Esophagus (tissue), 2 donors: Measurements from ENCODE around the gene PPP2R3C. TPM values are rescaled to one million over a fixed set of nuclear protein-coding genes. Genes with fewer than 3 reads are reported as not detected.

ENCODE experiments used
- H3K27ac ChIP-seq, 2 donors: one replicate each; pipeline ENCODE4 v1.5.1; 2013; ENCODE audit warnings: low read depth in 2 of 2, mild to moderate bottlenecking in 2 of 2, inconsistent platforms in 1 of 2, low read length in 1 of 2, moderate library complexity in 1 of 2
- H3K27me3 ChIP-seq, 2 donors: one replicate each; pipeline ENCODE4 v1.6.1; 2013; ENCODE audit warnings: low read length in 2 of 2, control low read depth in 1 of 2, mild to moderate bottlenecking in 1 of 2; ENCODE audit not compliant: insufficient read depth in 2 of 2, control insufficient read depth in 1 of 2
- H3K36me3 ChIP-seq, 2 donors: one replicate each; pipeline ENCODE4 v1.6.1; 2013; ENCODE audit warnings: low read length in 1 of 2; ENCODE audit not compliant: control insufficient read depth in 2 of 2, insufficient read depth in 2 of 2
- H3K4me1 ChIP-seq, 2 donors: one replicate each; pipeline ENCODE4 v1.6.1; 2013; ENCODE audit warnings: low read length in 1 of 2; ENCODE audit not compliant: control insufficient read depth in 2 of 2, insufficient read depth in 2 of 2
- H3K4me3 ChIP-seq, 2 donors: one replicate each; pipeline ENCODE4 v1.5.1; 2013; ENCODE audit warnings: low read length in 2 of 2, mild to moderate bottlenecking in 2 of 2, low read depth in 1 of 2, moderate library complexity in 1 of 2
- H3K9me3 ChIP-seq, 2 donors: one replicate each; pipeline ENCODE4 v1.6.1; 2013; ENCODE audit warnings: mild to moderate bottlenecking in 2 of 2, low read depth in 1 of 2, low read length in 1 of 2, moderate library complexity in 1 of 2; ENCODE audit not compliant: control insufficient read depth in 2 of 2, insufficient read depth in 1 of 2
- WGBS, 2 donors: extraction: QIAGEN DNeasy Blood & Tissue Kit; methylation state at CpG; one replicate each; pipeline ENCODE4 v1.1.7; 2013; 5-methylcytosine and 5-hydroxymethylcytosine counted together
- polyA plus RNA-seq, 2 donors: library from polyadenylated mRNA; stranded (reverse); fragments of 200-250 nt; gene quantifications; one replicate each; pipeline ENCODE4 v1.2.3, GENCODE V29; 2013
- donor health status: healthy with polysubstance abuse.
- donor health status: Bipolar disorder and iron deficiency.

The PPP2R3C gene
- 10 to 100 TPM; 10.3 to 13.1 TPM for polyA plus RNA-seq

DNA sequence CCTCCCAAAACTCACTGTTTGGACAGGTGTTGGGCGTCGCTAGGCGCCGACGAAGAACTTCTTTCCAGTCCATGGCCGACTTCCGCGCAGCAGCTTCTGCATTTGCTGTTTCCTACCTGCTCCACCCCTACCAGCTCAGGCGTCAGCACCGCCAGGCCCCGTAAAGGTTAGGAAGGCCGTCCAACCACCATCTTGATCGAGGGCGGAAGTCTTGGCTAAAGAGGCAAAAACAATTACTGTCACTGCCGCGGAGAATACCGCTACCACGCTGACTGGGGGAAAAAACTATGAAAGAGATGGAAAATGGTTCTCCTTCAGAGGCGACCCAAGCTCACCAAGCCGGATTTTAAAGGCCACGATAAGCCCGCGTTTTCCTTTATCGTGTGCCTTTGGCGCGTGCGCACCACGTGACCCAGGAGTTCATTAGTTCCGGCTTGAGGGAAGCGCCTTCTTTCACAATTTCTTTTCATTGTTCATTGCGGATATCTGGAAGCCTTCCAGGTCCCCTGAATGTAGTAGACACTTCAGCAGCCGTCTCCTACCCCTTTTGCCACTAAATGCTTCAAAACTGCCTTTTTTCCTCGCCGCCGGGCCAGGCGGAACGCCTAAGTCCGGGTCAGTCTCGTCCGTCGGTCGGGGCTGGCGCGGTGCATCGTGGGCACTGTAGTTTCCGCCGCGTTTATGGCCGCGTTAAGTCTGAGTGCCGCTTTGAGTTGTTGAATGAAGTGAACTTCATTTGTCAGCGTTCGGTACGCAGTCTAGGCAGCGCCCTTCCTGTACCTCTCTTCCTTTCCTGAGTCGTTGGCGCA, at the start of gene PPP2R3C, which contains the start of gene PRORP:
Gene PPP2R3C, minus strand, starts transcription at position 104 of the 809 bp plus-strand sequence. Its CDS starts 31 bp downstream, at position 73.
Gene PRORP, plus strand, starts transcription at position 666 of the 809 bp plus-strand sequence. CDS start 694 bp downstream, outside the sequence.
- H3K27me3 ChIP-seq, result no peaks in the 10 kb centered on the region
- H3K4me1 ChIP-seq, result no peaks in the 10 kb centered on the region
- H3K9me3 ChIP-seq, result no peaks in the 10 kb centered on the region
- peak within 1 kb of the TSS; percentile 96 to 99 for H3K27ac ChIP-seq
- WGBS, 2 donors, result 0 to 1% methylated on average over 57 of the region's 57 CpGs
- H3K36me3 ChIP-seq, result no peaks in the 10 kb centered on the region
- H3K4me3 ChIP-seq, result peak within 1 kb of the TSS; percentile 67 to 85

DNA sequence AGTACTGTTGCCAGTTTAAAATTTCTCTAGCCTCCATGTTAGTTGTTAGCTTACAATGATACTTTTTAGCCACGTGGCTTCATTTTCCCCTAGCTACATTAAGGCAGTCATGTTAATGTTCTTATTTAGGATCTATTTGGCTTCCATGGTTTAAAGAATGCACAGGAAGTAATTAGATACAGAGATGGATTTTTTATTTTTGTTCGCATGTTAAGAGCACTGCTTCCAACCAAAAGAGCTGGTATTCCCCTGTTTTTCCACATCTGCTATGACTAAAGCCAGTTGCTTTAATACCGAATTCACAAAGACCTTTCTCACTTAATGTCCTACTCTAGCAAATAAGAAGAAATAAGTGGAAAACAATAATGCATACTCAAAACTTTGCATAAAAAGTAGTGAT, 45.7 kb upstream of the PPP2R3C start:
- H3K9me3 ChIP-seq, result no peaks in the 10 kb centered on the region
- no peaks in the 10 kb centered on the region for H3K27me3 ChIP-seq
- no peak overlapping the region for H3K4me3 ChIP-seq
- H3K36me3 ChIP-seq, result no peaks in the 10 kb centered on the region
- 73 to 84% methylated on average over 3 of the region's 3 CpGs for WGBS, 2 donors
- H3K4me1 ChIP-seq, result no peaks in the 10 kb centered on the region
- no peak overlapping the region for H3K27ac ChIP-seq

DNA sequence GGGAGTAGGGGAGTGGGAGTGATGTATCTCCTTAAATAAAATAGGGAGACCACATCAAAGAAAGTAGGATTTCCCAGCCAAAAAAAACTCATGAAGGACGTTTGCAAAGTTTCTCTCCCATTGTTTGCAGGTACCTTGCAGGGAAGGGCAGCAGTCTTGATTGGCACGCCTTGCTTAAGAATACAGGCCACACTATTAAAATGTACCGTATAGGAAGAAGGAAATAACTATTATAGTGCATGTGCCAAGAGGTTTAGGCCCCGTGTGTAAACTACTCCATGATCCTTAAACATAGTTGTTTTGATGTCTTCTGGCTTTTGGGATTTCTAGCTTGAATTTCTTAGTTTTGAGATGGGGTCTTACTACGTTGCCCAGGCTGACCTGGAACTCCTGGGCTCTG, 43.1 kb upstream of the PPP2R3C start:
- Histone ChIP-seq H3K27me3 (no peaks in the 10 kb centered on the region), H3K4me1 (no peaks in the 10 kb centered on the region), H3K36me3 (no peaks in the 10 kb centered on the region), H3K9me3 (no peaks in the 10 kb centered on the region), H3K4me3 (no peak overlapping the region), H3K27ac (no peak overlapping the region)
- WGBS, 2 donors, result 68 to 76% methylated on average over 5 of the region's 5 CpGs

DNA sequence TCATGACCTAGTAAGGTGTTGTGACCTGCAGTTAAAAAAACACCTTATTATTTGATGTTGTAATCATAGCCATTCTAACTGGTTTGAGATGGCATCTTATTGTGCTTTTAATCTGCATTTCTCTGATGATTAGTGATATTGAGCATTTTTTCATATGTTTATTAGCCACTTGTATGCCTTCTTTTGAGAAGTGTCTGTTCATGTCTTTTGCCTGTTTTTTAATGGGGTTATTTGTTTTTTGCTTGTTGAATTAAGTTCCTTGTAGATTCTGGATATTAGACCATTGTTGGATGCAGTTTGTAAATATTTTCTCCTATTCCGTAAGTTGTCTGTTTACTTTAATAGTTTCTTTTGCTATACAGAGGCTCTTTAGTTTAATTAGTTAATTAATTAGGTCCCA, 41.6 kb upstream of the PPP2R3C start:
- no peaks in the 10 kb centered on the region for H3K27me3 ChIP-seq
- 91 to 97% methylated on average over 1 of the region's 1 CpG for WGBS, 2 donors
- H3K4me3 ChIP-seq, result no peak overlapping the region
- H3K9me3 ChIP-seq, result no peaks in the 10 kb centered on the region
- H3K27ac ChIP-seq, result no peak overlapping the region
- peaks cover 3 to 4% of the 10 kb centered on the region in 2 donors for H3K36me3 ChIP-seq
- H3K4me1 ChIP-seq, result no peaks in the 10 kb centered on the region

DNA sequence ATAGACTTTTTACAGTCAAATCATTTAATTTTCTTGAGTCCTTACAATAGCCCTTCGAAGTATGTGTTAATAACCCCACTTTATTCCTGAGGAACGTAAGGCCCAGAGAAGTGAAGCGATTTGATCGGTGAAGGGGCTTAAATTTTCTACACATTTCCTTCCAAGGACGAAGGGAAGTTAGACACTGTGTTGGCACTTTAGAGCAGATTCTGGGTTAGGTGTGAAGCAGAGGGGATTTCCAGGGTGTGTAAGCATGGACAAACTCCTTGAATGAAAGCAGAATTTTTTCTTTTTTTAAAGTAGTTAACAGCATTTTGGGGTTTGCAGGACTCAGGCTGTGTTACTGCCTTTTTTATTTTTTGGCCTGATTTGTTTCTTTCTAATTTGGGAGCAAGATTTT, 39.4 kb upstream of the PPP2R3C start:
- WGBS, 2 donors, result 70 to 72% methylated on average over 5 of the region's 5 CpGs
- Histone ChIP-seq H3K27me3 (no peaks in the 10 kb centered on the region), H3K9me3 (no peaks in the 10 kb centered on the region), H3K36me3 (peaks cover 3 to 4% of the 10 kb centered on the region in 2 donors), H3K27ac (no peak overlapping the region), H3K4me1 (no peaks in the 10 kb centered on the region), H3K4me3 (no peak overlapping the region)

DNA sequence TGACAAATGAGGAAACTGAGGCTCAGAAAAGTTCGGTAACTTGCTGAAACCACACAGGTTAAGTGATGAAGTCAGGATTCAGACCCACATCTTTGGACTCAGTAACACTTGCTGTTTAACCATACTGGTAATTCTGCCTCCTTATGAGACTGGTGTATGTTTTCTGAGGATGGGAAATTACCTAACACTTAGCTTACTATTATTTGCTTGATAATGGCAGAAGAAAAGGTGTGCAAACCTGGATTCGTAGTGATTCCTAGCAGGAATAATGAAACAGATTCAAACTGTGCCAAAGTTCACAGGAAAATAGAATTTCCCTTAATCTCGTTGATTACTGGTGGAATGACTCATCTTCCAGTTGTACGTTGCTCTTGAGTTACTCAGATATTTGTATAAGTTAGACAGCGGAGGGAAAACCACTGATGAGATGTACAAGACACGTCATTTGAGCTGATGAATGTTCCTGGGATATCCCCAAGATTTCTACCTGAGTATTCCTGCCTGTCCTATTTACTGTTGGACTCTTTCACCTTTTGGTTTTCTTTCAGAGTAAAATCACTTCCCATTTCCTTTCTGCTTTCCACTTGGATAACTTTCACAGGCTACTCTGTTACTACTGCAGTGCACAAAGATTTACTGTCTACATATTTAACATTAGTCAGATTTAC, 38.1 kb upstream of the PPP2R3C start:
- Histone ChIP-seq H3K36me3 (peaks cover 3 to 4% of the 10 kb centered on the region in 2 donors), H3K4me3 (no peak overlapping the region), H3K9me3 (no peaks in the 10 kb centered on the region), H3K4me1 (no peaks in the 10 kb centered on the region), H3K27me3 (no peaks in the 10 kb centered on the region), H3K27ac (no peak overlapping the region)
- WGBS, 2 donors, result 25 to 37% methylated on average over 6 of the region's 6 CpGs

DNA sequence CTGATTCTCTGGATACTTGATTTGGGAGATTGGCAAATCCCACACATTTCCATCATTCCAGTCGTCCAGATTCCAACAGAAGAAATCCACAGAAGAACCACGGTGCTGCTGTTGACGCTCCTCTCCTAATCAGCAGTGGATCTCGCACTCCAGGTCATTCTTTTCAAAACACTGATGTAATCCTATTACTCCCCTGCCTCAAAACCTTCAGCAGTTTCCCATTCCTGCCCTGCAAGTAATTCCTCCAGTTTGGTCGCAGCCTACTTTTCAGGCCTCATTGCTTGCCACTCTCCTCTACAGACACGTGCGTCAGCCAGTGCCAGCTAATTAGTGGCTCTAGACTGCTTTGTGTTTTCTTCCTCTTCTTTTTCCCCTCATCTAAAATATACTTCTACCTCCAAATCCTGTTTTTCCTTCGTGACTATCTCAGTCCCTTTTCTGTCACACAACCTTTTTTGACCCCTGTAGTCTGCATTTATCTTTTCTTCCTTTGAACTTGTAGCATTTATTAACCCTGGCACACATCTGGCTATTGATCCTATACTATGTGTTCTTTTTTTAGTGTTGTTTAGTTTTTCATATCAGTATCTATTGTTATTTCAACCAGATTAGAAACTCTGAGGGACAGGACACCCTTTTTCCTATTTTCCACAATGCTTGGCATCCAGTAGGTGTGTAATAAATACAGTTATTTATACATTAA, 37.3 kb upstream of the PPP2R3C start:
- H3K9me3 ChIP-seq, result no peaks in the 10 kb centered on the region
- no peak overlapping the region for H3K4me3 ChIP-seq
- WGBS, 2 donors, result 81 to 88% methylated on average over 8 of the region's 8 CpGs
- peaks cover 3 to 4% of the 10 kb centered on the region in 2 donors for H3K36me3 ChIP-seq
- H3K4me1 ChIP-seq, result no peaks in the 10 kb centered on the region
- no peaks in the 10 kb centered on the region for H3K27me3 ChIP-seq
- H3K27ac ChIP-seq, result no peak overlapping the region

DNA sequence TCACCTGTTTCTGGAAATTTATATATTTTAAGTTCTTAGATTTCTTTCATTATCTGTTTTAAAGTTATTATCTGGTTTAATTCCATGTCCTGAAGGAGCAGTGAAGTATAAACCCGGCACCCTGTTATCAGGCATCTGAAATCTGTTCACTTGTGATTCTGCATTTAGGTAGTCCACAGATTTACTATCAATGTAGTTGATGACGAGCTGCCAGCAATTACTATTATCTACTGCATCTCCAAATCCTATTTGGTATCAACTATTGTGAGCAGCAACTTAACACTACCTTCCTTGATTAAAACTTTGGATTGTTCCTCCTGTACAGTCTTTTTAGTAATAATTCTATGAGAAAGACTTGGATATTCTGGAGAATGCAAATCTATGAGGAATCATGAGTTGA, 36.7 kb upstream of the PPP2R3C start:
- Histone ChIP-seq H3K36me3 (peaks cover 3 to 4% of the 10 kb centered on the region in 2 donors), H3K9me3 (no peaks in the 10 kb centered on the region), H3K27ac (no peak overlapping the region), H3K4me1 (no peaks in the 10 kb centered on the region), H3K4me3 (no peak overlapping the region), H3K27me3 (no peaks in the 10 kb centered on the region)
- WGBS, 2 donors, result 94 to 95% methylated on average over 2 of the region's 2 CpGs

DNA sequence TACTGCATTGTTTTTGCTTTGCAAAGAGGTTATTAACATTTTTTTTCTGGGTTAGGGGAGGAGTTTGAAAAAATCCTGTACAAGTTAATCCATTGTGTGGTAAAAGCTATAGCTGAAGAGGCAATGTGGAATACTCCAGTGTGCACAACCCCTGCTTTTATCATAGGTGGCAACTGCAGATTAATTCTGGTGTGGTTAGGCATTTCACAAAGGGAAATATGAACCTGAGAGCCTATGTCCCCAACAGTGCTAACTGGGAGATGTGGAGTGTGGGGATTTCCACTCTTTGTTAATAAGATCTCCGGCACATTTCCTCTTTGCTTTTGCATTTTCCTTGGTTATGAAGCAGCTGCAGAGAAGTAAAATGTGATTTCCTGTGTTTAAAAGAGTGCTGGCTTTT, 34.2 kb upstream of the PPP2R3C start:
- 11 to 25% methylated on average over 1 of the region's 1 CpG for WGBS, 2 donors
- H3K4me1 ChIP-seq, result no peaks in the 10 kb centered on the region
- no peaks in the 10 kb centered on the region for H3K27me3 ChIP-seq
- no peak overlapping the region for H3K27ac ChIP-seq
- H3K9me3 ChIP-seq, result no peaks in the 10 kb centered on the region
- no peak overlapping the region for H3K4me3 ChIP-seq
- H3K36me3 ChIP-seq, result peaks cover 3 to 4% of the 10 kb centered on the region in 2 donors
